ENCODE measurements around the gene CCR4.
"Not testable (repeated sequence)": the region's sequence is repeated elsewhere in the genome, so short reads cannot be mapped to it uniquely, and the experiment has no call there.

Gene CCR4

DNA sequence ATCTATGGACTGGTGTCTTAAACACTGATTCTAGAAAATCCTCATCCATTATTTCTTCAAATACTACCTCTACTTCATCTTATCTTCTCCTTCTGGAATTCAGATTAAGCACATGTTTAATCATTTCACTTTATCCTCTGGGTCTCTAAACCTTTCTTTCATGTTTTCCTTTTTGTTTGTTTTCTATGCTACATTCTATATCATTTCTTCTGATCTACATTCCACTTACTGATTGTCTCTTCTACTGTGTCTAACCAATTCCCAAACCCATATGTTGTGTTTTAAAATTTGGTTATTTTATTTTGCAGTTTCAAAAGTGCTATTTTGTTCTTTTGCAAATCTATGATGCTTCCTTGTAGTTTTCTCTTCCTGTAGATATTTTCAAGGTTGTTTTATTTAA is 31.7 kb downstream of the CCR4 start:
- no peak for DNase-seq (ENCODE audit: low spot score)

DNA sequence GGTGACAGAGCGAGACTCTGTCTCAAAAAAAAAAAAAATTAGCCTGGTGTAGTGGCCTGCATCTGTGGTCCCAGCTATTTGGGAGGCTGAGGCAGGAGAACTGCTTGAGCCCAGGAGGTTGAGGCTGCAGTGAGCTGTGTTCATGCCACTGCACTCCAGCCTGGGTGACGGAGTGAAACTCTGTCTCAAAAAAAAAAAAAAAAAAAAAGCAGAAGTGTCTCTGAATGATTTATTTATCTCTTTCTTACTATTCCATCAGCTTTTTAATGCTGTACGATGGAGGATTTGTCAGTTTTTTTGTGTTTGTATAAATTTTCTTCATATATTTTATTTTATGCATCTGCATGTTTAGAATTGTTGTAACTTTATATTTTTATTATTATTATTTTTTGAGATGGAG is 33.5 kb downstream of the CCR4 start:
- DNase-seq (ENCODE audit: low spot score), result not testable (repeated sequence)

GRCh38 chr3:32989171-32989570 is 37.7 kb downstream of the CCR4 start:
- no peak for DNase-seq (ENCODE audit: low spot score)

- DNase-seq (ENCODE audit: low spot score), result no peak
These were observed 38.7 kb downstream of the CCR4 start for GRCh38 chr3:32990116-32990515.

- DNase-seq (ENCODE audit: low spot score), result no peak
These were observed 40.3 kb downstream of the CCR4 start for GRCh38 chr3:32991781-32992180.

- no peak for DNase-seq (ENCODE audit: low spot score)
These were observed 40.9 kb downstream of the CCR4 start for GRCh38 chr3:32992310-32992686.

GRCh38 chr3:32994045-32994444 is 42.6 kb downstream of the CCR4 start:
- DNase-seq (ENCODE audit: low spot score), result no peak

- no peak for DNase-seq (ENCODE audit: low spot score)
These were observed 43.7 kb downstream of the CCR4 start for GRCh38 chr3:32995098-32995497.

- no peak for DNase-seq (ENCODE audit: low spot score)
These were observed 44.8 kb downstream of the CCR4 start for GRCh38 chr3:32996048-32996754.

DNA sequence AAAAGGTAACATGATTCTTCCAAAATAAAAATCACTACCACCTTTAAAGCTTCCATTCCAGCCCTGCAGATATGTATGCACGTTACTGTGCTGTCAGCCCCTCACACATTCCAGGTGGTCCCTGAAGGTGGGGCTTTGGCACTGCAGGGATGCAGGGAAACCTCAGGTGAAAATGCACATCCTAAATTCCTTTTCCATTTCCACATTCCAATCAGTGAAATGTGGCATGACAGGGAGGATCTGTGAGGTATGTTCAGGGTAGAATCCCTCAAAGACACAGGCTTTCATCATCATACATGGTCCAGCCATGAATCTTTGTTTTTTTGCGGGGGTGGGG is 45.3 kb downstream of the CCR4 start:
- no peak for DNase-seq (ENCODE audit: low spot score)

DNA sequence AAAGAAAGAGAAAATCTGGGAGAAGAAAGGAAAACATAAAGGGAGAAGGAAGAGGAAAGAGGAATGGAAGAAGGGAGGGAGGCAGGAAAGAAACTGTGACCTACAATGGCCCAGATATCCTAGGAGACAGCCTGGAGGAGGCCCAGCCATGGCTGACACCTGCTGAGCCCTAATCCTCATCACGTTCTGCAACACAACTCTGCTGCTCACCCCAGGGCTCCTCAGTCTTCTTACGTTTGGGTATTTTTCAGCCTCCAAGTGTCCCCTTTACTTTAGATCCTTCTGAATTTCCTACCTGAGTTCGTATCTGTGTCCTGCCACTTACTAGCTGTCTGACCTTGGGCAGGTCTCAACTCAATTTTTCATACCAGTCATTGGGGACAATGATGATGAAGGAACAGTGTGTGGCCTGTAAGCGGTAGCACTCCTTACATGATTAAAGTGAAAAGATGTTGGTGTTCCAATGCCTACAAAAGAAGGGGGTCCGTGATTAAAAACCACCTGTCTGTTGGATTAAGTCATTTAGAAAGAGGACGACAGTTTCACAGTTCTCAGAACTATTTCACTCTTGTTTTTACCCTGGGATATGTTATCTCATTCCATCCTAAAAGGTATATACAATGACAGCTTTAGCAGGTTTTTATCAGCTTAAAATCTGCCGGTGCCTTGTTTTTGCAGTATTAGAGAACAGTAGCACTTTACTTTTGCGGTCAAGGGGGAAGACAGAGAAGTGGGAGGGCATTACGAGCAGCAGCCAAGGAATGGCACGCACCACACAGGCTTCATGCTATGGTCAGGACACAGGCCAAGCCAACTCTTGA is 47.4 kb downstream of the CCR4 start:
- no peak for DNase-seq (ENCODE audit: low spot score)

GRCh38 chr3:33000691-33001385 is 49.4 kb downstream of the CCR4 start:
- no peak for DNase-seq (ENCODE audit: low spot score)

DNA sequence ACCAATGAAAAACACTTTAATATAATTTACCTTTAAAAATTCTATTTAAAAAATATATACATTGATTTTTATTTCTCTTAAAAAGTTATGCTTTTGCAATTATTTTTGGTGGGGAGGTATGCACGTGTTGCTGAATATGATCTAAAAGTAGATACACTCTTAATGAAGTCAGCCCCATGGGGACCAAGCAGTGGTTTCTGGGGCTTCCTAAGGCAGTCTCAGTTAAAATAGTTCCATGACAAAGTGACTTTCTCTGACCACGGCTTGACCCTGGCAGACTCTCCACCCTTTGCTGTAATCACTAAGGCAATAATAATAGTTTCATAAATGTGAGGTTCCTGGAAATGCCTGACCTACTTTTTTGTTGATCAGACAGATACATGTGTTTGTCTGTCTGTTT is 50.4 kb downstream of the CCR4 start:
- DNase-seq (ENCODE audit: low spot score), result peak; percentile 22

GRCh38 chr3:33003308-33003707 is 51.9 kb downstream of the CCR4 start:
- DNase-seq (ENCODE audit: low spot score), result no peak

DNA sequence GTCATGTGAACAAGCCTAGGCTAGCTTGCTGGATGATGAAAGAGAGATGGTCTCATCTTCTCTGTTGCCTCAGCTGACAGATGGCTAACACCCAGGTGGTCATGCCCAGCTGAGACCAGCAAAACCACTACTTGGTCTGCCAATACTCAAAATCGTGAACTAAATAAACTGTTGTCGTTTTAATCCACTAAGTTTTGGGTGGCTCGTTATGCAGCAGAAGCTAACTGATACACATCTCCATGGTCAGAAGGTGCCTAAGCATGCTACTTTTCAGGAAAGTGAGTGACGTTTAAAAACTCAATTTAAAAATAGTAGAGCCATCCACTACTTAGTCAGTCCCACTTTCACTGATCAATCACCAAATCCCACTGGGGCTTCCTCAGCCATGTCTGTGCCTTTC is 52.8 kb downstream of the CCR4 start:
- DNase-seq (ENCODE audit: low spot score), result no peak

DNA sequence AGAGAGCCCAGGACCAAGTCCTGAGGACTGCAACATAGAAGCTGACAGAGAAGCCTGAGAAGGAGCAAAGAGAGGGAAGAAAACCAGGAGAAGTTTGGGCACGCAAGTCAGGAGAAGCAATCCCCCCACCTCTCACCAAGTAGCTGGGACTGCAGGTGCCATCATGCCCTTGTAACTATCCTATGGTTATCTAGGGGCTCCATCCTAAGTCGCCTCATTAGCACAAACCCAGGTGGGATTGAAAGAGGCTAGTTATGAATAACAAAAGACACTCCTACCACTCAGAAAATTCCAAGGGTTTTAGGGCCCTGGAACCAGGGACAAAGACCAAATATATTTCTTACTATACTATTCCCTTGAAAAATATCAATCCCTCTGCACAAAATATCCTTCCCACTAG is 53.5 kb downstream of the CCR4 start:
- no peak for DNase-seq (ENCODE audit: low spot score)

All from AG20443 (cell line).